Measurements from ENCODE around the gene TRAF5.
"Not testable (repeated sequence)": the region's sequence is repeated elsewhere in the genome, so short reads cannot be mapped to it uniquely, and the experiment has no call there.

TRAF5 gene

GRCh38 chr1:211347077-211347844, 20.6 kb downstream of the TRAF5 start:
- no peak for DNase-seq (ENCODE audit: low spot score)

GRCh38 chr1:211348547-211348946, 21.9 kb downstream of the TRAF5 start:
- no peak for DNase-seq (ENCODE audit: low spot score)

- no peak for DNase-seq (ENCODE audit: low spot score)
Measured at GRCh38 chr1:211349741-211350140, 23.1 kb downstream of the TRAF5 start.

- not testable (repeated sequence) for DNase-seq (ENCODE audit: low spot score)
Measured at GRCh38 chr1:211352055-211352454, 25.4 kb downstream of the TRAF5 start.

- no peak for DNase-seq (ENCODE audit: low spot score)
Measured at GRCh38 chr1:211352465-211352864, 25.8 kb downstream of the TRAF5 start.

- DNase-seq (ENCODE audit: low spot score) = no peak
Measured at GRCh38 chr1:211352985-211353515, 26.4 kb downstream of the TRAF5 start.

GRCh38 chr1:211353562-211354212, 27.1 kb downstream of the TRAF5 start:
- DNase-seq (ENCODE audit: low spot score) = no peak

GRCh38 chr1:211355873-211356272, 29.2 kb downstream of the TRAF5 start:
- DNase-seq (ENCODE audit: low spot score) = no peak

- DNase-seq (ENCODE audit: low spot score) = no peak
Measured at GRCh38 chr1:211356723-211357407, 30.2 kb downstream of the TRAF5 start.

- no peak for DNase-seq (ENCODE audit: low spot score)
Measured at GRCh38 chr1:211358685-211359084, 32.1 kb downstream of the TRAF5 start.

GRCh38 chr1:211359876-211360275, 33.2 kb downstream of the TRAF5 start:
- no peak for DNase-seq (ENCODE audit: low spot score)

- no peak for DNase-seq (ENCODE audit: low spot score)
Measured at GRCh38 chr1:211361202-211361601, 34.6 kb downstream of the TRAF5 start.

- no peak for DNase-seq (ENCODE audit: low spot score)
Measured at GRCh38 chr1:211369640-211370039, 43.0 kb downstream of the TRAF5 start.

GRCh38 chr1:211370669-211371068, 44.0 kb downstream of the TRAF5 start:
- no peak for DNase-seq (ENCODE audit: low spot score)

- DNase-seq (ENCODE audit: low spot score) = no peak
Measured at GRCh38 chr1:211371406-211372105, 44.9 kb downstream of the TRAF5 start.

- no peak for DNase-seq (ENCODE audit: low spot score)
Measured at GRCh38 chr1:211372463-211372862, 45.8 kb downstream of the TRAF5 start.

- no peak for DNase-seq (ENCODE audit: low spot score)
Measured at GRCh38 chr1:211375146-211375818, 48.6 kb downstream of the TRAF5 start.

- DNase-seq (ENCODE audit: low spot score) = no peak
Measured at GRCh38 chr1:211375949-211376348, 49.3 kb downstream of the TRAF5 start.

GRCh38 chr1:211376807-211377470, 50.3 kb downstream of the TRAF5 start:
- no peak for DNase-seq (ENCODE audit: low spot score)

GRCh38 chr1:211377539-211378450, 51.2 kb downstream of the TRAF5 start:
- no peak for DNase-seq (ENCODE audit: low spot score)

All from ecto neural progenitor cell (in vitro differentiated cells).